ENCODE measurements around the gene OCIAD2.
"Not testable (repeated sequence)": the region's sequence is repeated elsewhere in the genome, so short reads cannot be mapped to it uniquely, and the experiment has no call there.

Gene OCIAD2

GRCh38 chr4:48905363-48906015 lies 1.1 kb downstream of the OCIAD2 start:
- DNase-seq = no peak

GRCh38 chr4:48904541-48905142 lies 1.9 kb downstream of the OCIAD2 start:
- no peak for DNase-seq

GRCh38 chr4:48904101-48904500 lies 2.5 kb downstream of the OCIAD2 start:
- DNase-seq = no peak

GRCh38 chr4:48902266-48902665 lies 4.3 kb downstream of the OCIAD2 start:
- DNase-seq = no peak

GRCh38 chr4:48901196-48901595 lies 5.4 kb downstream of the OCIAD2 start:
- DNase-seq = no peak

- DNase-seq = no peak
Observed at GRCh38 chr4:48899950-48900349, 6.6 kb downstream of the OCIAD2 start.

GRCh38 chr4:48899432-48899749 lies 7.2 kb downstream of the OCIAD2 start:
- no peak for DNase-seq

- no peak for DNase-seq
Observed at GRCh38 chr4:48898733-48899431, 7.7 kb downstream of the OCIAD2 start.

GRCh38 chr4:48896845-48897244 lies 9.7 kb downstream of the OCIAD2 start:
- DNase-seq = no peak

GRCh38 chr4:48891028-48891619 lies 15.4 kb downstream of the OCIAD2 start:
- DNase-seq = no peak

- not testable (repeated sequence) for DNase-seq
Observed at GRCh38 chr4:48889750-48890149, 16.8 kb downstream of the OCIAD2 start.

- DNase-seq = not testable (repeated sequence)
Observed at GRCh38 chr4:48881646-48882045, 24.9 kb downstream of the OCIAD2 start.

GRCh38 chr4:48879561-48880442 lies 26.8 kb downstream of the OCIAD2 start:
- no peak for DNase-seq

GRCh38 chr4:48877827-48878535 lies 28.6 kb downstream of the OCIAD2 start:
- no peak for DNase-seq

- DNase-seq = not testable (repeated sequence)
Observed at GRCh38 chr4:48864696-48865095, 41.9 kb downstream of the OCIAD2 start.

- no peak for DNase-seq
Observed at GRCh38 chr4:48863728-48864127, 42.8 kb downstream of the OCIAD2 start.

- DNase-seq = no peak
Observed at GRCh38 chr4:48862661-48863060, 43.9 kb downstream of the OCIAD2 start.

GRCh38 chr4:48862038-48862437 lies 44.5 kb downstream of the OCIAD2 start:
- DNase-seq = no peak

- DNase-seq = no peak
Observed at GRCh38 chr4:48858130-48858529, 48.4 kb downstream of the OCIAD2 start.

- DNase-seq = no peak
Observed at GRCh38 chr4:48854982-48855381, 51.6 kb downstream of the OCIAD2 start.

GRCh38 chr4:48854395-48854683 lies 52.2 kb downstream of the OCIAD2 start:
- DNase-seq = no peak

- no peak for DNase-seq
Observed at GRCh38 chr4:48853604-48854394, 52.8 kb downstream of the OCIAD2 start.

All from activated CD4-positive, alpha-beta T cell treated with anti-CD3 and anti-CD28 coated beads, Interleukin-2, amount 50 U/mL, for 4 hours (primary cell).